ENCODE results near the gene MED16.

Gene MED16

DNA sequence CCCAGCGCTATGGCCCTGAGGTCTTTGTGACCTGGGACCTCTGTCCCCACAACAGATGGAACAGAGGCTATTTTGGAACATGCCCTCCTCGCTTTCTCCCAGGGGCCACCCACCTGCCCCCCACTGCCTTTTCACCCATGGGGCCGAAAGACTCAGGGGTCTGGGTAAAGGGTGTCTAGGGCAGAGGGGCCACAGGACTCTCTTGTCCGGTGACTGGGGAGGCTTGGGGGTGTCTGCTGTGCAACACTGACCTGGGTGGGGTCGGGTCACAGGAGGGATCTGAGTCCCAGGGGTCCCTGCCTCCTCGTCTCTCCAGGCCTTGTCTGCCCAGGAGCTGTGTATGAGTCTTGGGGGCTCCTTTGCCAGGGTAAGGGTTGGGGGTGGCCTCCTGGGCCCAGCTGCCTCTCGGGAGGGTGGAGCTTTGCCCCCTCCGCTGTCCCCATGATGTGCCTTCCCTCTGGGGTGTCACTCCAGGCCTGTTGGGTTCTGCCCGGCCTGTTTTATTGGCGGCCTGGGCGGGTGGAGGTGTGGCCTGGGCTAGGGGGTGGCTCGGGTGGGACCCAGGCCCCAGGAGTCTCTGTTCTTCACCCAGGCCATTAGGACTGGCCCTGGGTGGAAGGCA lies 34.9 kb upstream of the MED16 start:
- DNase-seq (ENCODE audit: low read depth) = no peak

GRCh38 chr19:927351-927779 lies 34.4 kb upstream of the MED16 start:
- no peak for DNase-seq (ENCODE audit: low read depth)

DNA sequence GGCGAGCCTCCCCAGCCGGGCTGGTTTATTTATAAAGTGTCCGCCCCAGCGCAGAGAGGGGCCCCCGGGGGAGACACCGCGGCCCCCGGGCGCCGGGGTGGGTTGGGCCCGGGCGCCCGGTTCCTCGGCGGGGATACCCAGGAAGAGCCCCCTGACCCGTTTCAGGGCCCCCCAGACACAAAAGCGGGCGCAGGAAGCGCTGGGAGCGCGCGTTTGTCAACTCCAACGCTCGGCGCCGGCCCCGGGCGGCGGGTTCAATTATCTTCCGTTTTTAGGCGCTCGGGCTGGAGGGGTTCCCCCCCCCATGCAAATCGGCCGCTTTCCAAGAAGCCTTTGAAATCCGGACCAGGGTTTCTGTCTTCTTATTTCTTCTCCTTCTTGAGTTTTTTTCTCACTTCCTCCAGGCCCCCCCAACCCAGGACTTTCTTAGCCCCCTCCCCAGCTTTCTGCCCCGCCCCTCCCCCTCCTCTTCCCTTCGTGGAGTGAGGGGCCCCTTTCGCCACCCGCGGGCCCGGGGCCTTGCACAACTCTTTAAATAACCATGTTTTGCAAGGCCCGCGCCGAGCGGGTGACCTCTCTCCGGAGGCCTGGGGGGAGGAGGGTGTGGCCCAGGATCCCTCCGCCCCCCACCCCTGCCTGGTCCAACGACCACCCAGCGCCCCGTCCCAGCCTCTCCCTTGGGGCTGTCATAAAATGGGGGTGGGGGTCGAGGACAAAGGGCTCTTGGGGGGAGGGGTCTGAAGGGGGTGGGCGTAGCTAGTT lies 33.8 kb upstream of the MED16 start:
- DNase-seq (ENCODE audit: low read depth) = no peak

GRCh38 chr19:926323-926588 lies 33.3 kb upstream of the MED16 start:
- no peak for DNase-seq (ENCODE audit: low read depth)

DNA sequence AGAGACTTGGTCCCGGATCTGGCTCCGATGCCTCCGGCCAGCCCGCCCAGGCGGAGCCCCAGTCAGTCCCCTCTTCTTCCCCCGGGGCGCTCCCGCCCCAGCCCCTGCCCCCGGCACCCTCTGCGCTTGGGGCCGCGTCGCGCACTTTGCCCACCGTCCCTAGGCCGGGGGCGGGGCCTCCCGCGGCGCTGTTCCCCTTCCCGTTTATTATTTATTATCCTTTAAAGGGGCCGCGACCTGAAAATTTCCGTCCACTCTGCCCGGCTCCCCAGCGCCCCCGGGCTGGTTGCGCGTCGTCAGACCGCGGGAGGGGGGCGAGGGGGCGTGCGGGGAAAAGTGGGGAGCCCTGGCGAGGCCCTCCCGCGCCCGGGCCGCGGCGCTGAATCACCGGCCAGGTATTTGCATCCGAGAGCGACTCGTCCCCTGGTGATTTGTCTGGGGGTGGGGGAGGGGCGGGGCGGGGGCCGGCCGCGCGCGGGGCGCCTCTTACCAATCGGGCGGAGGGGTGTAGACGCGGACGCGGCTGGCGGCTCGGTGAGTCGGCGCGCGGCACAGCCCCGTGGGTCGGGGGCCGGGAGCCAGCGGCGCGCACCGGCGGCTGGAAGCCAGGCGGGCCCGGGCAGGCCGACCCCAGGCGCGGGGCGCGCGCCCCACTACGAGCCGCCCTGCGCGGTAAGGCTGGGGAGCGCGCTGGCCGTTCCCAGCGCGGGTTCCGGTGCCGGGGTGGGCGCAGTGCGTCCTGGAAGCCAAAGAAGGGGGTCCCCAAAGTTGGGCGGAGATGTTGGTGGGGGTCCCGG lies 32.7 kb upstream of the MED16 start, which contains the start of gene ARID3A:
Gene ARID3A, plus strand, starts transcription at position 510 of the 797 bp plus-strand sequence. CDS start 3,494 bp downstream, outside the sequence.
- DNase-seq (ENCODE audit: low read depth) = peak; percentile 53

DNA sequence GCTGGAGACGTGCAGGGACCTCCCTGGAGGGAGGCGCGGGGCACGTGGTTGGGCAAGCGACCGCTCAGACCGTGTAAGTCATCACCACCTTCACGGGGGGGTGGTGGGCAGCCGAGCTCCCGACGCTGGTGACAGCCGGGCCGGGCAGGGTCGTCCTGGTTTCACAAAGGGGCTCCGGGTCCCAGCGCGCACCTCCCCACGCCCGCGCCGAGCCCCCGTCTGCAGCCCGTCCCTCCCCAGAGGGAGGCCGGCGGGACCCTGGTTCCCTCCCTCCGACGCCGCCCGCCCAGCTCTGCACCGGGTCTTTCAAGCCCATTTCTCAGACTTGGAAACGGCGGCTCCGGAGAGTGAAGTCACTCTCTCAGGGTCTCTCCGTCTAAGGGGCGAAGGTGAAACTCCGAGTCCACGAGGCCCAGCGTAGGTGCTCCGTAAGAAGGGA lies 32.1 kb upstream of the MED16 start:
- DNase-seq (ENCODE audit: low read depth) = no peak

DNA sequence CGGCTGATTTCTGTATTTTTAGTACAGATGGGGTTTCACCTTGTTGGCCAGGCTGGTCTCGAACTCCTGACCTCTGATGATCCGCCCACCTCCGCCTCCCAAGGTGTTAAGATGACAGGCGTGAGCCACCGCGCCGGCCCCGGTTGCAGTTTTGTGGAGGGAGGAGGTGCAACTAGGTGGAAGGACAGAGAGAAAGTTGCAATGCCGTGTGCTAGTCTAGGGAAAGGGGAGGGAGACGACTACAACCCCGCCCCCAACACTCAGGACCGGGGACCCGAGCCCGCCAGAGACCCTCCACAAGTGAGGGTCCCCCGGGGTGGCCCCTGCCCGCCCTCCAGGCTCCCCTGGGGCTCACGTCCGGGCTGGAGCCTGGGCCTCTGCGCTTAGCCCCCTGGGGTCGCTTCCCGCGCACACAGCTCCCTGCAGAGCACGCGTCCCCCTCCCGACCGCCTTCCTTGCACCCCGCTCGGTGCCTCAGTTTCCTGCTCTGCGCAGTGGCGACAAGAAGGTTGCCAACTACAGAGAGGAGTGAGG lies 31.6 kb upstream of the MED16 start:
- DNase-seq (ENCODE audit: low read depth) = no peak

DNA sequence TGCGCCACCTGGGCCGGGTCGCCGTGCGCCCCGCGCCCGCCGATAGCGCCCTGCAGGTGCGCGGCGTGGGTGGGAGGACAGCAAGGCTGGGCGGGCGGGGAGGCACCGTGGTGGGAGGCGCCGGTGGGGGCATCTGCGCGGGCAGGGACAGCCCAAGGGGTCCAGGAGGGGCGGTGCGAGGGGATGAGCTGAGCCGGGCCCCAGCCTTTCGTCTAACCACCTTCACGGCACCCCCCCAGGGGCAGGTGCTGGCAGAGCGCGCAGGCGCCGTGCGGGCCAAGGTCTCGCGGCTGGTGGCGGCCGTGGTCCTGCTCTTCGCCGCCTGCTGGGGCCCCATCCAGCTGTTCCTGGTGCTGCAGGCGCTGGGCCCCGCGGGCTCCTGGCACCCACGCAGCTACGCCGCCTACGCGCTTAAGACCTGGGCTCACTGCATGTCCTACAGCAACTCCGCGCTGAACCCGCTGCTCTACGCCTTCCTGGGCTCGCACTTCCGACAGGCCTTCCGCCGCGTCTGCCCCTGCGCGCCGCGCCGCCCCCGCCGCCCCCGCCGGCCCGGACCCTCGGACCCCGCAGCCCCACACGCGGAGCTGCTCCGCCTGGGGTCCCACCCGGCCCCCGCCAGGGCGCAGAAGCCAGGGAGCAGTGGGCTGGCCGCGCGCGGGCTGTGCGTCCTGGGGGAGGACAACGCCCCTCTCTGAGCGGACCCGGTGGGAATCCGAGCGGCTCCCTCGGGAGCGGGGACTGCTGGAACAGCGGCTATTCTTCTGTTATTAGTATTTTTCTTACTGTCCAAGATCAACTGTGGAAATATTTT lies 27.3 kb upstream of the MED16 start:
- DNase-seq (ENCODE audit: low read depth) = no peak

GRCh38 chr19:919199-920050 lies 26.4 kb upstream of the MED16 start:
- DNase-seq (ENCODE audit: low read depth) = no peak

DNA sequence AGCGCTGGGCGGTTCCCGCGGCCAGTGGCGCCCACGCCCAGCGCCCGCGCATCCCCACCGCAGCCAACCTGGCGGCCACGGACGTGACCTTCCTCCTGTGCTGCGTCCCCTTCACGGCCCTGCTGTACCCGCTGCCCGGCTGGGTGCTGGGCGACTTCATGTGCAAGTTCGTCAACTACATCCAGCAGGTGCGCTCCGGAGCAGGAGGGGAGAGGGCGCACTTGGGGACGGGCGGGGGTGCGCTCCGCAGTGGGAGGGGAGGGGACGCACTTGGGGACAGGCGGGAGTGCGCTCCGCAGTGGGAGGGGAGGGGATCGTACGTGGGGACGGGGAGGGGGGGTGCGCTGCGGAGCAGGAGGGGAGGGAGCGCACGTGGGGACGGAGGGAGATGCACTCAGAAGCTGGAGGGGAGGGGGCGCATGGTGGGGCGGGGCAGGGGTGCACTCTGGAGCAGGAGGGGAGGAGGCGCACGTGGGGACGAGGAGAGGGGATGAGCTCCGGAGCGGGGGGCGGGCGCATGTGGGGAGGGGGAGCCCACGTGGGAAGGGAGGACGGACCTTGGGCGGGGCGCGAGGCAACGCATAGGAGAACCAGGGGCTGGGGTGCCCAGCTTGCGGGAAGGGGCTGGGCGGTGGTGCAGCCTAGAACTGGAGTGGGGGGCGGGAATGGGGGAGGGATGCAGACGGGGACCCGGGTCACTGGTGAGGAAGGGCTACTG lies 25.7 kb upstream of the MED16 start:
- DNase-seq (ENCODE audit: low read depth) = no peak

GRCh38 chr19:918152-918437 lies 25.1 kb upstream of the MED16 start:
- no peak for DNase-seq (ENCODE audit: low read depth)

DNA sequence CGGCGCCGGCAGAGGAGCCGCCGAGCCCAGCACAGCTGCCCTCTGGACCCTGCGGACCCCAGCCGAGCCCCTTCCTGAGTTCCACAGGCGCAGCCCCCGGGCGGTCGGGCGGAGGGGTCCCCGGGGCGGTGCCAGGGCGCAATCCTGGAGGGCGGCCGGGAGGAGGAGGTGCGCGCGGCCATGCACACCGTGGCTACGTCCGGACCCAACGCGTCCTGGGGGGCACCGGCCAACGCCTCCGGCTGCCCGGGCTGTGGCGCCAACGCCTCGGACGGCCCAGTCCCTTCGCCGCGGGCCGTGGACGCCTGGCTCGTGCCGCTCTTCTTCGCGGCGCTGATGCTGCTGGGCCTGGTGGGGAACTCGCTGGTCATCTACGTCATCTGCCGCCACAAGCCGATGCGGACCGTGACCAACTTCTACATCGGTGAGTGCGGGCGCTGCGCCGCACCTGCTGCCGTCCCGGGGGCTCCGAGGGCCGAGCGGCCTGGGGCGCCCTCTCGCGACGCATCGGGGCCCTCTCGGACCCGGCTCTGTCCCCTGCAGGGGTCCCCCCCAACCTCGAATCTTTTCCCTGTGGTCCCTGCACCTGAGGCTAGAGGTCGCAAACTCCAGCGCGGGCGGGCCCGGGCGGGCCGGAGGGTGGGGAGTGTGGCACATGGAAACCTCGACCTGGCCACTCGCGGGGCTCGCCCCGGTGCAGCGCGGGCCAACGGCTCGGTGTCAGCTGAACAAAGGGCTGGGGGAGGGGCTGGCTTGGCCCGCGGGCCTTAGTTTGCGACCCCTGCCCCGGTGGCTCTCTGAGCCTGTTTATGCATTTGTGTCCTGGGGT lies 24.6 kb upstream of the MED16 start, which contains the start of gene KISS1R:
Gene KISS1R, plus strand, starts transcription at position 11 of the 829 bp plus-strand sequence. Its CDS starts 170 bp downstream, at position 181.
- no peak for DNase-seq (ENCODE audit: low read depth)

- DNase-seq (ENCODE audit: low read depth) = no peak
Observed at GRCh38 chr19:916645-917322, 23.8 kb upstream of the MED16 start.

DNA sequence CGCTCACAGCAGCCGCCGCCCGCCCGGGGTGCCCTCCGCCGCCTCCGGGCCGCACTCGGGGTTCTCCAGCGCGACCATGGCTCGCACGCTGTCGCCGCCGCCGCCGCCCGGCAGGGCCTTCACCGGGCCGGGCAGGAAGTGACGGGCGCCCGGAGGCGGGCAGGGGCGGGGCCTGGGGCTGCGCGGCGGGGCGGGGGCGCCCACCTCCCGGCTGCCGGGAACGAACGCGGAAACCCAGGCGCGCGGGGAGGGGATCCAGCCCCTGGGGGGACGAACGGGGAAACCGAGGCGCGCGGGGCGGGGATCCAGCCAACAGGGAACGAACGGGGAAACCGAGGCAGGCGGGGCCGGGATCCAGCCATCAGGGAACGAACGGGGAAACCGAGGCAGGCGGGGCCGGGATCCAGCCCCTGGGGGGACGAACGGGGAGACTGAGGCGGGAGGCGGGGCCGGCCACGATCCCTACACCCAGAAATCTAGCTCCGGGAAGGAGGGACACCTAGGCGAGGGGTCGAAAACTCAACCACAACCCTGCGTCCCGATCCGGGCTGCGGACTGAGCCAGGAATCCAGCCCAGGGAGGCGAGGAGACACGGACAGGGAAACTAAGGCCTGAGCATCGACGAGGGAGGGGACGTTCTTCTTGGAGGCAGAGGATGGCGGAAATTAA lies 20.2 kb upstream of the MED16 start, which contains the start of gene R3HDM4:
Gene R3HDM4, minus strand, starts transcription at position 140 of the 669 bp plus-strand sequence. Its CDS starts 62 bp downstream, at position 78.
- no peak for DNase-seq (ENCODE audit: low read depth)

DNA sequence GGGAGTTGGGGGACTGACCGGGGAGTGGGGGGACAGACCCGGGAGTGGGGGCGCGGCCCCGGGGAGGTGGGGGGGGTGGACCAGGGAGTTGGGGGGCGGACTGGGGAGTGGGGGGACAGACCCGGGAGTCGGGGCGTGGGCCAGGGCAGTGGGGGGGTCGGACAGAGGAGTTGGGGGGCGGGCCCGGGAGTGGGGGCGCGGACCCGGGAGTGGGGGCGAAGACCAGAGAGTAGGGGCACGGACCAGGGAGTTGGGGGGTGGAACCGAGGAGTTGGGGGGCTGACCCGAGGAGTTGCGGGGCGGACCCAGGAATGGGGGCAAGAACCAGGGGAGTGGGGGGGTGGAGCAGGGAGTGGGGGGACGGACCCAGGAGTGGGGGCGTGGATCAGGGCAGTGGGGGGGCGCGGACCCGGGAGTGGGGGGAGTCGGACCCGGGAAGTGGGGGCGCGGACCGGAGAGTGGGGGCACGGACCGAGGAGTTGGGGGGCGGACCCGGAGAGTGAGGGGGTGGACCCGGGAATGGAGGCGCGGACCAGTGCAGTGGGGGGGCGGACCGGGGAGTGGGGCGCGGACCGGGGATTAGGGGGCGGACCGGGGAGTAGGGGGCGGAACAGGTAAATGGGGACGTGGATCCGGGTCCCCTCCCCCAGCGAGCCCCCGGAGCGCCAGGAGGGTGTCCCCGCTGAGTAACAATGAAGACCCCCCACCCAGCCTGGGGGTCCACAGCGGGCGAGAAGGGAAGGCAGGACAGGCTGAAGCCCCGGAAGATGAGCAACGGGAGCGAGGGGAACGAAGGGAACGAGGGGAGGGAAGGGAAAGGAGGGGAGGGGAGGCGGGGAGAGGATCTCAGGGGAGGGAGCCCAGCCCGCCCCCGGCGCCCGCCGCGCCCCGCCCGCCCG lies 19.4 kb upstream of the MED16 start:
- DNase-seq (ENCODE audit: low read depth) = no peak

- DNase-seq (ENCODE audit: low read depth) = no peak
Observed at GRCh38 chr19:911197-912033, 18.4 kb upstream of the MED16 start.

Measured in HS-5 (cell line).